Measurements from ENCODE around the gene AHDC1. TPM values are rescaled to one million over a fixed set of nuclear protein-coding genes. Genes with fewer than 3 reads are reported as not detected.
A peak's percentile ranks its signal among the peaks of the same experiment; 100 is the strongest.

AHDC1 gene
- total and polyA plus RNA-seq, 2 of the 13 experiments (the other 11 are each of a cell fraction or from before 2014, with no cell fraction given): 1.0 to 2.7 TPM

DNA sequence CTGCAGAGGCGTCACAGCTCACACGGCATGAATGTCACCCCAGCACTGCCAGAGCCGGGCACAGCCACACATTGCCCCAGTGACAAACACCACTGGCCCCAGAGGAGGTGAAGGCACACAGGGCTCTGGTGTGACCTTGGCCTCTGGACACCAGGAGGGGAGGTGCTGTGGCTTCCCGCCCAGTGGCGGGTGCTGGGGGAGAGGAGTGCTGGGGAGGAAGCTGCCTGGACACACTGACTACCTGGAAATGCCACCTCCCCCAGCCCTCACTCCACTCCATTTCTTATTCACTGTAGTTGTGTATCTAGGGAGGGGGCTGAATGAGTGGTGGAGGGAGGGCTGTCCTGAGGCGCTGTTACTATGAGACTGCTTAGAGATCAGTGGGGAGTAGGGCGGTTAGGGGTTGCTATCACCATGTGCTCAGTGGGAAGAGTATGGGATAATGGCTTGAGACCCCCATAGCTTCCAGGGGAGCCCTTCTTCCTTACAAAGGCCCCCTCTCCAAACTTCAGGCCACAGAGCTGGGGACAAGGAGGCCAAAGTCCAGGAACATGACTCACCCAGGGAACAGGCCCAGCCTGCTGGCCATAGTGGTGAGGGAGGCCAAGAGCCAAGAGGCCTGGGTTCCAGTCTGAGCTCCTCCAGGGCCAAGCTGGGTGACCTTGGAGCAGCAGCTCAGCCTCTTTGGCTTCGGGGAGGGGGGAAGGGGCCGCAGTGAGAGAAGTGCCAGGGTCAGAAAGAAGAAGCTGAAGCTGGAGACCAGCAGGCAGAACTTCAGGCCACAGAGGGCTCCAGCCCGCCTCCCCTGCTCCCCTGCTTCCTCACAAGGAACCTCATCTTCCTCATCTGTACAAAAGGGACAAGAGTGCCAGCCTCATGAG, 40.1 kb downstream of the AHDC1 start (continued):
- TF ChIP-seq, protein P1, sequence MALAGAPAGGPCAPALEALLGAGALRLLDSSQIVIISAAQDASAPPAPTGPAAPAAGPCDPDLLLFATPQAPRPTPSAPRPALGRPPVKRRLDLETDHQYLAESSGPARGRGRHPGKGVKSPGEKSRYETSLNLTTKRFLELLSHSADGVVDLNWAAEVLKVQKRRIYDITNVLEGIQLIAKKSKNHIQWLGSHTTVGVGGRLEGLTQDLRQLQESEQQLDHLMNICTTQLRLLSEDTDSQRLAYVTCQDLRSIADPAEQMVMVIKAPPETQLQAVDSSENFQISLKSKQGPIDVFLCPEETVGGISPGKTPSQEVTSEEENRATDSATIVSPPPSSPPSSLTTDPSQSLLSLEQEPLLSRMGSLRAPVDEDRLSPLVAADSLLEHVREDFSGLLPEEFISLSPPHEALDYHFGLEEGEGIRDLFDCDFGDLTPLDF (CRISPR knock-in tag; IDR thresholded peaks at IDR 0.05): peak; percentile 92
- TF ChIP-seq, protein P2, sequence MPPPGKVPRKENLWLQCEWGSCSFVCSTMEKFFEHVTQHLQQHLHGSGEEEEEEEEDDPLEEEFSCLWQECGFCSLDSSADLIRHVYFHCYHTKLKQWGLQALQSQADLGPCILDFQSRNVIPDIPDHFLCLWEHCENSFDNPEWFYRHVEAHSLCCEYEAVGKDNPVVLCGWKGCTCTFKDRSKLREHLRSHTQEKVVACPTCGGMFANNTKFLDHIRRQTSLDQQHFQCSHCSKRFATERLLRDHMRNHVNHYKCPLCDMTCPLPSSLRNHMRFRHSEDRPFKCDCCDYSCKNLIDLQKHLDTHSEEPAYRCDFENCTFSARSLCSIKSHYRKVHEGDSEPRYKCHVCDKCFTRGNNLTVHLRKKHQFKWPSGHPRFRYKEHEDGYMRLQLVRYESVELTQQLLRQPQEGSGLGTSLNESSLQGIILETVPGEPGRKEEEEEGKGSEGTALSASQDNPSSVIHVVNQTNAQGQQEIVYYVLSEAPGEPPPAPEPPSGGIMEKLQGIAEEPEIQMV (CRISPR knock-in tag; IDR thresholded peaks at IDR 0.05; ENCODE audit: low read depth): peak; percentile 16; the same call in 1 of the 2 replicates
- TF ChIP-seq ZNF274 (CRISPR knock-in tag; IDR thresholded peaks at IDR 0.05) (0 out of 2 replicates have a peak, but pooled peaks have one; percentile 15), ZNF326 (CRISPR knock-in tag; IDR thresholded peaks at IDR 0.05; ENCODE audit: borderline replicate concordance) (no peak), ZSCAN31 (CRISPR knock-in tag; IDR thresholded peaks at IDR 0.05; ENCODE audit: low read depth) (0 out of 2 replicates have a peak, but pooled peaks have one; percentile 40), SATB2 (CRISPR knock-in tag; IDR thresholded peaks at IDR 0.05) (no peak), CCAR2 (optimal IDR thresholded peaks at IDR 0.05; ENCODE audit: low read depth, low read length) (peak; percentile 72)
- TF ChIP-seq, protein P3, sequence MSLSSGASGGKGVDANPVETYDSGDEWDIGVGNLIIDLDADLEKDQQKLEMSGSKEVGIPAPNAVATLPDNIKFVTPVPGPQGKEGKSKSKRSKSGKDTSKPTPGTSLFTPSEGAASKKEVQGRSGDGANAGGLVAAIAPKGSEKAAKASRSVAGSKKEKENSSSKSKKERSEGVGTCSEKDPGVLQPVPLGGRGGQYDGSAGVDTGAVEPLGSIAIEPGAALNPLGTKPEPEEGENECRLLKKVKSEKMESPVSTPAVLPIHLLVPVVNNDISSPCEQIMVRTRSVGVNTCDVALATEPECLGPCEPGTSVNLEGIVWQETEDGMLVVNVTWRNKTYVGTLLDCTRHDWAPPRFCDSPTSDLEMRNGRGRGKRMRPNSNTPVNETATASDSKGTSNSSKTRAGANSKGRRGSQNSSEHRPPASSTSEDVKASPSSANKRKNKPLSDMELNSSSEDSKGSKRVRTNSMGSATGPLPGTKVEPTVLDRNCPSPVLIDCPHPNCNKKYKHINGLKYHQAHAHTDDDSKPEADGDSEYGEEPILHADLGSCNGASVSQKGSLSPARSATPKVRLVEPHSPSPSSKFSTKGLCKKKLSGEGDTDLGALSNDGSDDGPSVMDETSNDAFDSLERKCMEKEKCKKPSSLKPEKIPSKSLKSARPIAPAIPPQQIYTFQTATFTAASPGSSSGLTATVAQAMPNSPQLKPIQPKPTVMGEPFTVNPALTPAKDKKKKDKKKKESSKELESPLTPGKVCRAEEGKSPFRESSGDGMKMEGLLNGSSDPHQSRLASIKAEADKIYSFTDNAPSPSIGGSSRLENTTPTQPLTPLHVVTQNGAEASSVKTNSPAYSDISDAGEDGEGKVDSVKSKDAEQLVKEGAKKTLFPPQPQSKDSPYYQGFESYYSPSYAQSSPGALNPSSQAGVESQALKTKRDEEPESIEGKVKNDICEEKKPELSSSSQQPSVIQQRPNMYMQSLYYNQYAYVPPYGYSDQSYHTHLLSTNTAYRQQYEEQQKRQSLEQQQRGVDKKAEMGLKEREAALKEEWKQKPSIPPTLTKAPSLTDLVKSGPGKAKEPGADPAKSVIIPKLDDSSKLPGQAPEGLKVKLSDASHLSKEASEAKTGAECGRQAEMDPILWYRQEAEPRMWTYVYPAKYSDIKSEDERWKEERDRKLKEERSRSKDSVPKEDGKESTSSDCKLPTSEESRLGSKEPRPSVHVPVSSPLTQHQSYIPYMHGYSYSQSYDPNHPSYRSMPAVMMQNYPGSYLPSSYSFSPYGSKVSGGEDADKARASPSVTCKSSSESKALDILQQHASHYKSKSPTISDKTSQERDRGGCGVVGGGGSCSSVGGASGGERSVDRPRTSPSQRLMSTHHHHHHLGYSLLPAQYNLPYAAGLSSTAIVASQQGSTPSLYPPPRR (CRISPR knock-in tag; IDR thresholded peaks at IDR 0.05; ENCODE audit: borderline replicate concordance): peak; percentile 87
- TF ChIP-seq, protein P4, sequence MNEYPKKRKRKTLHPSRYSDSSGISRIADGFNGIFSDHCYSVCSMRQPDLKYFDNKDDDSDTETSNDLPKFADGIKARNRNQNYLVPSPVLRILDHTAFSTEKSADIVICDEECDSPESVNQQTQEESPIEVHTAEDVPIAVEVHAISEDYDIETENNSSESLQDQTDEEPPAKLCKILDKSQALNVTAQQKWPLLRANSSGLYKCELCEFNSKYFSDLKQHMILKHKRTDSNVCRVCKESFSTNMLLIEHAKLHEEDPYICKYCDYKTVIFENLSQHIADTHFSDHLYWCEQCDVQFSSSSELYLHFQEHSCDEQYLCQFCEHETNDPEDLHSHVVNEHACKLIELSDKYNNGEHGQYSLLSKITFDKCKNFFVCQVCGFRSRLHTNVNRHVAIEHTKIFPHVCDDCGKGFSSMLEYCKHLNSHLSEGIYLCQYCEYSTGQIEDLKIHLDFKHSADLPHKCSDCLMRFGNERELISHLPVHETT (CRISPR knock-in tag; conservative IDR thresholded peaks at IDR 0.05): peak; percentile 53; the same call in 1 of the 2 replicates
- TF ChIP-seq, protein P5, sequence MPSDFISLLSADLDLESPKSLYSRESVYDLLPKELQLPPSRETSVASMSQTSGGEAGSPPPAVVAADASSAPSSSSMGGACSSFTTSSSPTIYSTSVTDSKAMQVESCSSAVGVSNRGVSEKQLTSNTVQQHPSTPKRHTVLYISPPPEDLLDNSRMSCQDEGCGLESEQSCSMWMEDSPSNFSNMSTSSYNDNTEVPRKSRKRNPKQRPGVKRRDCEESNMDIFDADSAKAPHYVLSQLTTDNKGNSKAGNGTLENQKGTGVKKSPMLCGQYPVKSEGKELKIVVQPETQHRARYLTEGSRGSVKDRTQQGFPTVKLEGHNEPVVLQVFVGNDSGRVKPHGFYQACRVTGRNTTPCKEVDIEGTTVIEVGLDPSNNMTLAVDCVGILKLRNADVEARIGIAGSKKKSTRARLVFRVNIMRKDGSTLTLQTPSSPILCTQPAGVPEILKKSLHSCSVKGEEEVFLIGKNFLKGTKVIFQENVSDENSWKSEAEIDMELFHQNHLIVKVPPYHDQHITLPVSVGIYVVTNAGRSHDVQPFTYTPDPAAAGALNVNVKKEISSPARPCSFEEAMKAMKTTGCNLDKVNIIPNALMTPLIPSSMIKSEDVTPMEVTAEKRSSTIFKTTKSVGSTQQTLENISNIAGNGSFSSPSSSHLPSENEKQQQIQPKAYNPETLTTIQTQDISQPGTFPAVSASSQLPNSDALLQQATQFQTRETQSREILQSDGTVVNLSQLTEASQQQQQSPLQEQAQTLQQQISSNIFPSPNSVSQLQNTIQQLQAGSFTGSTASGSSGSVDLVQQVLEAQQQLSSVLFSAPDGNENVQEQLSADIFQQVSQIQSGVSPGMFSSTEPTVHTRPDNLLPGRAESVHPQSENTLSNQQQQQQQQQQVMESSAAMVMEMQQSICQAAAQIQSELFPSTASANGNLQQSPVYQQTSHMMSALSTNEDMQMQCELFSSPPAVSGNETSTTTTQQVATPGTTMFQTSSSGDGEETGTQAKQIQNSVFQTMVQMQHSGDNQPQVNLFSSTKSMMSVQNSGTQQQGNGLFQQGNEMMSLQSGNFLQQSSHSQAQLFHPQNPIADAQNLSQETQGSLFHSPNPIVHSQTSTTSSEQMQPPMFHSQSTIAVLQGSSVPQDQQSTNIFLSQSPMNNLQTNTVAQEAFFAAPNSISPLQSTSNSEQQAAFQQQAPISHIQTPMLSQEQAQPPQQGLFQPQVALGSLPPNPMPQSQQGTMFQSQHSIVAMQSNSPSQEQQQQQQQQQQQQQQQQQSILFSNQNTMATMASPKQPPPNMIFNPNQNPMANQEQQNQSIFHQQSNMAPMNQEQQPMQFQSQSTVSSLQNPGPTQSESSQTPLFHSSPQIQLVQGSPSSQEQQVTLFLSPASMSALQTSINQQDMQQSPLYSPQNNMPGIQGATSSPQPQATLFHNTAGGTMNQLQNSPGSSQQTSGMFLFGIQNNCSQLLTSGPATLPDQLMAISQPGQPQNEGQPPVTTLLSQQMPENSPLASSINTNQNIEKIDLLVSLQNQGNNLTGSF (CRISPR knock-in tag; IDR thresholded peaks at IDR 0.05): no peak
- TF ChIP-seq, protein P6, sequence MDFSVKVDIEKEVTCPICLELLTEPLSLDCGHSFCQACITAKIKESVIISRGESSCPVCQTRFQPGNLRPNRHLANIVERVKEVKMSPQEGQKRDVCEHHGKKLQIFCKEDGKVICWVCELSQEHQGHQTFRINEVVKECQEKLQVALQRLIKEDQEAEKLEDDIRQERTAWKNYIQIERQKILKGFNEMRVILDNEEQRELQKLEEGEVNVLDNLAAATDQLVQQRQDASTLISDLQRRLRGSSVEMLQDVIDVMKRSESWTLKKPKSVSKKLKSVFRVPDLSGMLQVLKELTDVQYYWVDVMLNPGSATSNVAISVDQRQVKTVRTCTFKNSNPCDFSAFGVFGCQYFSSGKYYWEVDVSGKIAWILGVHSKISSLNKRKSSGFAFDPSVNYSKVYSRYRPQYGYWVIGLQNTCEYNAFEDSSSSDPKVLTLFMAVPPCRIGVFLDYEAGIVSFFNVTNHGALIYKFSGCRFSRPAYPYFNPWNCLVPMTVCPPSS (IDR thresholded peaks at IDR 0.05): no peak

All from HepG2 (cell line).